DND-41 (cell line): Measurements from ENCODE around the gene PLAC9.

ENCODE experiments used
- CTCF ChIP-seq: IDR thresholded peaks from 2 replicates; pipeline ENCODE4 v1.5.1; 2012; ENCODE audit warnings: borderline replicate concordance, low read length, moderate library complexity, mild to moderate bottlenecking; ENCODE audit not compliant: poor library complexity, severe bottlenecking; ENCODE audit errors: extremely low read depth
- EZH2 ChIP-seq: IDR thresholded peaks from 3 replicates; pipeline ENCODE4 v1.6.1; 2012; ENCODE audit warnings: borderline replicate concordance, low read depth, mild to moderate bottlenecking, moderate library complexity, low read length, inconsistent platforms; ENCODE audit not compliant: severe bottlenecking

GRCh38 chr10:80137920-80138319 lies 5.4 kb downstream of the PLAC9 start:
- TF ChIP-seq CTCF = no peak
- TF ChIP-seq EZH2 = no peak
